Measurements from ENCODE around the gene KCTD16.

KCTD16 gene

GRCh38 chr5:144304688-144305087 is 134.0 kb downstream of the KCTD16 start:
- no peak overlapping the region for H3K18ac ChIP-seq (ENCODE audit: low read length)
- H2BK120ac ChIP-seq (ENCODE audit: insufficient read depth, low read length, poor library complexity) = no peak overlapping the region
- no peak overlapping the region for H3K14ac ChIP-seq (ENCODE audit: low read length)
- H2BK5ac ChIP-seq (ENCODE audit: low read depth, low read length, poor library complexity) = no peak overlapping the region
- no peak overlapping the region for H4K12ac ChIP-seq (ENCODE audit: low read depth, low read length)
- H3K23ac ChIP-seq (ENCODE audit: low read length) = no peak overlapping the region
- no peak overlapping the region for H3K4me2 ChIP-seq (ENCODE audit: low read length)
- H3K79me2 ChIP-seq (ENCODE audit: control insufficient read depth, insufficient read depth, low read length, poor library complexity) = no peaks in the 10 kb centered on the region
- H3K79me1 ChIP-seq (ENCODE audit: low read length) = no peaks in the 10 kb centered on the region
- DNase-seq = no peak
- no peak overlapping the region for H3K4me3 ChIP-seq (ENCODE audit: low read depth, low read length)
- H2BK12ac ChIP-seq (ENCODE audit: low read length) = no peak overlapping the region
- no peak overlapping the region for H4K91ac ChIP-seq (ENCODE audit: low read depth, low read length)
- peaks cover 2% of the 10 kb centered on the region for H3K9me3 ChIP-seq (ENCODE audit: insufficient read depth, low read depth, low read length)
- no CpG with 5 or more reads among the region's 3 CpGs for WGBS (ENCODE audit: extremely low coverage, insufficient coverage, insufficient read length)
- H3K4ac ChIP-seq (ENCODE audit: low read depth, low read length) = no peak overlapping the region
- H4K8ac ChIP-seq (ENCODE audit: low read depth, low read length) = no peak overlapping the region
- no peaks in the 10 kb centered on the region for H3K4me1 ChIP-seq (ENCODE audit: control insufficient read depth in 1 of 2, insufficient read depth in 2 of 2, low read length in 2 of 2)
- no peak overlapping the region for H2AFZ ChIP-seq (ENCODE audit: insufficient read depth, low read length, poor library complexity)
- no peak overlapping the region for H3K9ac ChIP-seq (ENCODE audit: low read length)
- no peak overlapping the region for H3K27ac ChIP-seq (ENCODE audit: low read depth, low read length)
- H3K27me3 ChIP-seq (ENCODE audit: insufficient read depth, low read length) = no peaks in the 10 kb centered on the region
- H2AK5ac ChIP-seq (ENCODE audit: low read length) = no peak overlapping the region
- no peaks in the 10 kb centered on the region for H3K36me3 ChIP-seq (ENCODE audit: control insufficient read depth in 1 of 2, insufficient read depth in 2 of 2, low read length in 2 of 2)

GRCh38 chr5:144307736-144308135 is 137.1 kb downstream of the KCTD16 start:
- no peak overlapping the region for H3K9ac ChIP-seq (ENCODE audit: low read length)
- peaks cover 2% of the 10 kb centered on the region for H3K9me3 ChIP-seq (ENCODE audit: insufficient read depth, low read depth, low read length)
- H3K4me2 ChIP-seq (ENCODE audit: low read length) = no peak overlapping the region
- no peaks in the 10 kb centered on the region for H3K79me1 ChIP-seq (ENCODE audit: low read length)
- no CpG with 5 or more reads among the region's 4 CpGs for WGBS (ENCODE audit: extremely low coverage, insufficient coverage, insufficient read length)
- H2AFZ ChIP-seq (ENCODE audit: insufficient read depth, low read length, poor library complexity) = no peak overlapping the region
- no peak overlapping the region for H2BK5ac ChIP-seq (ENCODE audit: low read depth, low read length, poor library complexity)
- H3K23ac ChIP-seq (ENCODE audit: low read length) = no peak overlapping the region
- H3K27me3 ChIP-seq (ENCODE audit: insufficient read depth, low read length) = no peaks in the 10 kb centered on the region
- no peak overlapping the region for H4K91ac ChIP-seq (ENCODE audit: low read depth, low read length)
- H3K79me2 ChIP-seq (ENCODE audit: control insufficient read depth, insufficient read depth, low read length, poor library complexity) = no peaks in the 10 kb centered on the region
- H3K14ac ChIP-seq (ENCODE audit: low read length) = no peak overlapping the region
- no peak overlapping the region for H2BK12ac ChIP-seq (ENCODE audit: low read length)
- no peak overlapping the region for H3K4me3 ChIP-seq (ENCODE audit: low read depth, low read length)
- H3K36me3 ChIP-seq (ENCODE audit: control insufficient read depth in 1 of 2, insufficient read depth in 2 of 2, low read length in 2 of 2) = no peaks in the 10 kb centered on the region
- H2AK5ac ChIP-seq (ENCODE audit: low read length) = no peak overlapping the region
- H4K8ac ChIP-seq (ENCODE audit: low read depth, low read length) = no peak overlapping the region
- no peak overlapping the region for H3K18ac ChIP-seq (ENCODE audit: low read length)
- DNase-seq = no peak
- no peak overlapping the region for H3K27ac ChIP-seq (ENCODE audit: low read depth, low read length)
- H3K4me1 ChIP-seq (ENCODE audit: control insufficient read depth in 1 of 2, insufficient read depth in 2 of 2, low read length in 2 of 2) = no peaks in the 10 kb centered on the region
- H3K4ac ChIP-seq (ENCODE audit: low read depth, low read length) = no peak overlapping the region
- no peak overlapping the region for H4K12ac ChIP-seq (ENCODE audit: low read depth, low read length)
- H2BK120ac ChIP-seq (ENCODE audit: insufficient read depth, low read length, poor library complexity) = no peak overlapping the region

- no CpG with 5 or more reads among the region's 5 CpGs for WGBS (ENCODE audit: extremely low coverage, insufficient coverage, insufficient read length)
- no peak overlapping the region for H2AFZ ChIP-seq (ENCODE audit: insufficient read depth, low read length, poor library complexity)
- no peak overlapping the region for H2AK5ac ChIP-seq (ENCODE audit: low read length)
- no peak overlapping the region for H3K4me2 ChIP-seq (ENCODE audit: low read length)
- H3K9me3 ChIP-seq (ENCODE audit: insufficient read depth, low read depth, low read length) = peaks cover 2% of the 10 kb centered on the region
- H3K79me1 ChIP-seq (ENCODE audit: low read length) = no peaks in the 10 kb centered on the region
- H3K4ac ChIP-seq (ENCODE audit: low read depth, low read length) = no peak overlapping the region
- H3K27me3 ChIP-seq (ENCODE audit: insufficient read depth, low read length) = no peaks in the 10 kb centered on the region
- no peak overlapping the region for H3K23ac ChIP-seq (ENCODE audit: low read length)
- H4K91ac ChIP-seq (ENCODE audit: low read depth, low read length) = no peak overlapping the region
- no peak overlapping the region for H3K18ac ChIP-seq (ENCODE audit: low read length)
- no peak overlapping the region for H3K4me3 ChIP-seq (ENCODE audit: low read depth, low read length)
- no peak overlapping the region for H3K27ac ChIP-seq (ENCODE audit: low read depth, low read length)
- H4K8ac ChIP-seq (ENCODE audit: low read depth, low read length) = no peak overlapping the region
- no peak overlapping the region for H3K9ac ChIP-seq (ENCODE audit: low read length)
- no peak for DNase-seq
- no peaks in the 10 kb centered on the region for H3K4me1 ChIP-seq (ENCODE audit: control insufficient read depth in 1 of 2, insufficient read depth in 2 of 2, low read length in 2 of 2)
- no peak overlapping the region for H2BK5ac ChIP-seq (ENCODE audit: low read depth, low read length, poor library complexity)
- no peaks in the 10 kb centered on the region for H3K36me3 ChIP-seq (ENCODE audit: control insufficient read depth in 1 of 2, insufficient read depth in 2 of 2, low read length in 2 of 2)
- no peak overlapping the region for H2BK120ac ChIP-seq (ENCODE audit: insufficient read depth, low read length, poor library complexity)
- no peak overlapping the region for H2BK12ac ChIP-seq (ENCODE audit: low read length)
- no peaks in the 10 kb centered on the region for H3K79me2 ChIP-seq (ENCODE audit: control insufficient read depth, insufficient read depth, low read length, poor library complexity)
- H3K14ac ChIP-seq (ENCODE audit: low read length) = no peak overlapping the region
- H4K12ac ChIP-seq (ENCODE audit: low read depth, low read length) = no peak overlapping the region
These were observed 137.5 kb downstream of the KCTD16 start for GRCh38 chr5:144308174-144308573.

GRCh38 chr5:144308906-144309670 is 138.4 kb downstream of the KCTD16 start:
- Histone ChIP-seq H2BK12ac (ENCODE audit: low read length) (no peak overlapping the region), H3K4me2 (ENCODE audit: low read length) (no peak overlapping the region), H3K79me2 (ENCODE audit: control insufficient read depth, insufficient read depth, low read length, poor library complexity) (no peaks in the 10 kb centered on the region), H3K4ac (ENCODE audit: low read depth, low read length) (no peak overlapping the region), H3K27me3 (ENCODE audit: insufficient read depth, low read length) (no peaks in the 10 kb centered on the region), H3K36me3 (ENCODE audit: control insufficient read depth in 1 of 2, insufficient read depth in 2 of 2, low read length in 2 of 2) (no peaks in the 10 kb centered on the region), H4K91ac (ENCODE audit: low read depth, low read length) (no peak overlapping the region), H3K4me3 (ENCODE audit: low read depth, low read length) (no peak overlapping the region), H4K8ac (ENCODE audit: low read depth, low read length) (no peak overlapping the region), H4K12ac (ENCODE audit: low read depth, low read length) (no peak overlapping the region), H3K79me1 (ENCODE audit: low read length) (no peaks in the 10 kb centered on the region), H3K9ac (ENCODE audit: low read length) (no peak overlapping the region), H2AK5ac (ENCODE audit: low read length) (no peak overlapping the region), H3K4me1 (ENCODE audit: control insufficient read depth in 1 of 2, insufficient read depth in 2 of 2, low read length in 2 of 2) (no peaks in the 10 kb centered on the region), H3K27ac (ENCODE audit: low read depth, low read length) (no peak overlapping the region), H3K23ac (ENCODE audit: low read length) (no peak overlapping the region), H3K14ac (ENCODE audit: low read length) (no peak overlapping the region), H2BK5ac (ENCODE audit: low read depth, low read length, poor library complexity) (no peak overlapping the region), H3K9me3 (ENCODE audit: insufficient read depth, low read depth, low read length) (peaks cover 2% of the 10 kb centered on the region), H2AFZ (ENCODE audit: insufficient read depth, low read length, poor library complexity) (no peak overlapping the region), H3K18ac (ENCODE audit: low read length) (no peak overlapping the region), H2BK120ac (ENCODE audit: insufficient read depth, low read length, poor library complexity) (no peak overlapping the region)
- DNase-seq = no peak
- no CpG with 5 or more reads among the region's 5 CpGs for WGBS (ENCODE audit: extremely low coverage, insufficient coverage, insufficient read length)

Measured in trophoblast cell (in vitro differentiated cells and primary cell).